CD4-positive, alpha-beta T cell treated with Interleukin-4 for 4 hours (primary cell): ENCODE results near the gene TOM1.

Experiments used
- DNase-seq: peaks from one replicate; pipeline ENCODE4 v3.0.0-alpha.2; 2020

TOM1 gene

GRCh38 chr22:35299673-35300499 lies at the start of gene TOM1:
TSS of gene TOM1 (plus strand) at chr22:35299894. CDS start at chr22:35299929, 35 bp downstream.
- peak; percentile 98 for DNase-seq

GRCh38 chr22:35250156-35250555 lies 49.5 kb upstream of the TOM1 start:
- no peak for DNase-seq

- DNase-seq, result no peak
Measured at GRCh38 chr22:35253946-35254345, 45.7 kb upstream of the TOM1 start.

GRCh38 chr22:35257002-35257320 lies 42.7 kb upstream of the TOM1 start:
- no peak for DNase-seq

DNA sequence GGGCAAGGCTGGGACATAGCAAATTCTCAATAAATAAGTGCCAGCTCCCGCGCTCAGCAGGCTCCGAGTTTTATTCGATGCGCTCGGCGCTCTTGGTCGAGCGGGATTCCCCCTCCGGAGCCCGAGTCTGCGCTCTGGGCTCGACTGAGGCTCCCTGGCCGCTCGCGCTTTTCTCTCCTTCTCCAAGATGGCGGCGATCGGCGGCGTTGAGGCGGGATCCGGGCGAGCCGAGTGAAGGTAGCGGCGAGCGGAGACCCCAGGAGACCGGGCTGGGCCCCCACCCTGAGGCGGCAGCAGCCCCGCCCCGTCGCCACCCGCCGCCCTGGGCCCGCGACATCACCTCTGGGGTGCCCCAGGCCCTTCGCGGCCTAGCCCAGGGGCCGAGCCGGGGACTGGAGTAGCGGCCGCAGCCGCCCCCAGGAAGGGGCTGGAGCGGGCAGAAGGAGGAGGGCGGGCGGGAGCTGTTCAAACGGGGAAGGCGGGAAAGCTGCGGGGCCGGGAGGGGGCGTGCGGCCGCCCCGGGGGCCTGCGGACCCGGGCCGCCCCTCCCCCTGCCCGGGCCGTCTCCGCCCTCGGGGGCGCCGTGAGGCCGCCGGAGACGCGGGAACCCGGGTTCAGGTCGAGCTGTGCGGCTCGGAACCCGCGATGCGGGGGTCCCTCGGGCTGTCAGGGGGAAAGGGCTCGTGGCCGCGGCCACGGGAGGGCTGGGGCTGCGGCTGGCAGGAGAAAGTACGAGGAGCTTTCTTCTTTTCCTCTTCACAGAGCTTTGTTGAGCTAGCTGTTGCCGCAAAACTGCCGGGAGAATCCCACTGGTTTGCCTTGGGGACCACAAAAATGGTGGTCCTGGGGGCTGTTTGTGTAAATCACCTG lies 42.1 kb upstream of the TOM1 start, which contains the start of gene HMGXB4:
Gene HMGXB4, plus strand, starts transcription at position 173 of the 870 bp plus-strand sequence. CDS start 4,898 bp downstream, outside the sequence.
- peak; percentile 89 for DNase-seq

DNA sequence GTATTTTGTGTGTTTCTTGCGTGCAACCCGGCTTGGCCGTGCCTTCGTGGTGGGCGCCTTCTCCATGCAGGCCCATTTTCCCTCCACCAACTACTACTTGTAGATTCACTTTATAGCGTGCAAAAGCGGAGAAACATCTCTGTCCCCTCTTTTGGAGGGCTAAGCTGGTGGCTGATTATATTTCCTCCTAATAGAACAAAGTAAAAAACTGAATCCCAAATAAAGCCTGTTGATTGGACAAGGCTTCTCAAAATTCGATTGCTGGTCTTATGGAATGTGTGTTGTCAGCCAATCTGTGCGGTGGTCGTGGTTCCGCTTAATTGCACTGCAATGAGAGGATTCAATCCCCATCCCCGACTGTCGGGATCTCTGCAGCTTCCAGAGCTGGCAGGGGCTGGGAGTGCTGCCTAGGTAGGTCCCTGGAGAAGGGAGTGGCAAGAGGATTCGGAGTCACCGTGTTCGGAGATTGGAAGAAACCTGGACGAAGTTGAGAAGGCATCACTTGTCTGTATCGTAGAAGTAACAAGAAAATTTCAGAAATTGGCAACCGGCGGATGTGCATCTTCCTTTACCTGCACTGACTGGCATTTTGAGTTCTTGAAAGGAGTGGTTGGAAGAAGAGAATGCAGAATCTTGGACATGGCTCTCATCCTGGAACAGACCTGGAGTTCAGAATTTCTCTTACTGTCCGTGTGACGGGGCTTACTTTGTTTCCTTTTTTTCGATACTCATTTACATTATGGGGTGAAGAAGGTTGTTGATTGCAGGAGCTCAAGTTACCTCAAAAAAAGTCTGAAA lies 41.3 kb upstream of the TOM1 start:
- no peak for DNase-seq

DNA sequence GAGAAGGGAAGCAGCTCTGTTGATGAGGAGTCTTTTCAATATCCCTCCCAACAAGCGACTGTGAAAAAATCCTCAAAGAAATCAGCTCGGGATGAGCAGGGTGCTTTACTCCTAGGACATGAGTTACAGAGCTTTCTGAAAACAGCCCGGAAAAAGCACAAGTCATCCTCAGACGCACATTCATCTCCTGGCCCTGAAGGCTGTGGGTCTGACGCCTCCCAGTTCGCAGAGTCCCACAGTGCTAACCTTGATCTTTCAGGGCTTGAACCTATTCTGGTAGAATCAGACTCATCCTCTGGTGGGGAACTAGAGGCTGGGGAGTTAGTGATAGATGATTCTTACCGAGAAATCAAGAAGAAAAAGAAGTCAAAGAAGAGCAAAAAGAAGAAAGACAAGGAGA lies 34.7 kb upstream of the TOM1 start:
- DNase-seq, result no peak

DNA sequence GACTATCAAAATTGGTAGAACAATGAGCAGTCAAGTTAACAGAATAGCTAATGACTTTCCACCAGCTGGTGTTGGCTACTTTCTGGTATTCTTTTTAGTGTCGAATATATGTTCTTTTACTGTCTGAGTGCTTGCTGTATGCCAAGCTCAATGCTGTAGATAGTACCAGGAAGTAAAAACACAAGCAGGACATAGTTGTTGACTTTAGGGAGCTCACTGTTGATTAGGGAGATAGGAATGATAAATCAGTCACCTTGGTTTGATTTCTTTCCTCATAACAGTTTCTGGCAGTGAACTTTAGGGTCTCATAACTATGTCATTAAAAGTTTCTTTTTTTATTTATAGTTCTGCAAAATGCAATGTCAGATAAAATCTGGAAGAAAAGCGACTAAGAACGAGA lies 33.4 kb upstream of the TOM1 start:
- no peak for DNase-seq

DNA sequence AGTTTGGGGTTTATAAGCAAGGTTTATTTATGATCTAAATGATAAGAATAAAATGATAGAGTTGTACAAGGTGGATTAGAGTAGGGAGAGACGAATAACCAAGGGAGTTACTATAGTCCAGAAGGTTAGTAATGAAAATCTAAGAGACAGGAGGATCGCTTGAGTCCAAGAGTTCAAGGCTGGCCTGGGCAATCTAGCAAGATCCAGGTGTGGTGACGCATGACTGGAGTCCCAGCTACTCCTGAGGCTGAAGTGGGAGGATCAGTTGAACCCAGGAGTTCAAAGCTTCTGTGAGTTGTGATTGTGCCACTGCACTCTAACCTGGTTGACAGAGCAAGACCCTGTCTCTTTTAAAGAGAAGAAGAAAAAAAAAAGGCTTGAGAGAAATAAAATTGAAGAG lies 30.1 kb upstream of the TOM1 start:
- DNase-seq, result no peak

GRCh38 chr22:35274154-35274871 lies 25.4 kb upstream of the TOM1 start:
- no peak for DNase-seq

GRCh38 chr22:35275580-35275979 lies 24.1 kb upstream of the TOM1 start:
- DNase-seq, result no peak

DNA sequence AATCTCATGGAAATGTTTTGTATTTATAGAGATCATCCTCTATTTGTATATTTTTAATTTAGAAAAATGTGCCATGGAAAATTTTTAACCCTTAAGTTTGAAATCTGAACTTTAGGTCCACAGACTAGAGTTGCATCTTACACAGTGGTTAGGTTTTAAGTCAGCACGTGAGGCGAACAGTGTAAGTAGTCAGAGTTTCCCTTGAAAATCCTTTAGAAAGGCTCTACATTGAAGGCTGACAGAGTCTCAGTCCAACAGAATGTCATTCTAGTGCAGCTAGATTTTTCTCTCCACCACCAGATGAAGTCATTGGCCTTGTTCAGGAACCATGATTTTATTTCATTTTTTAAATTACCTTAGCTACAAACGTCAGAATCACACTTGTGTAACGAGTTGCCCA lies 23.7 kb upstream of the TOM1 start:
- no peak for DNase-seq

DNA sequence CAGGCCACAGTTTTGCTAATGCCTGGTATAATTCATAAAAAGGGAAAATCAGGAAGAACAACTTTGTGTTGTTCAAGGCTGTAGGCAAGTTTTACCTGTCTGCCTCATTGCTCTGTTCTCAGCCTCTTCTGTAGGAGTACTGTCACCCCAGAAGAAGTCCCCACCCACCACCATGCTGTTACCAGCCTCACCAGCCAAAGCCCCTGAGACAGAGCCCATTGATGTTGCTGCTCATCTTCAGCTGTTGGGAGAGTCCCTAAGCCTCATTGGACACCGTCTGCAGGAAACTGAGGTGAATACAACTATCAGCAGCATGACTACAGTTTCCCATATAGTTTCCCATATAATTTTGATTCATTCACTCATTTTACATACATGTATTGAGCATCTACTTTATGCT lies 11.6 kb upstream of the TOM1 start:
- no peak for DNase-seq

DNA sequence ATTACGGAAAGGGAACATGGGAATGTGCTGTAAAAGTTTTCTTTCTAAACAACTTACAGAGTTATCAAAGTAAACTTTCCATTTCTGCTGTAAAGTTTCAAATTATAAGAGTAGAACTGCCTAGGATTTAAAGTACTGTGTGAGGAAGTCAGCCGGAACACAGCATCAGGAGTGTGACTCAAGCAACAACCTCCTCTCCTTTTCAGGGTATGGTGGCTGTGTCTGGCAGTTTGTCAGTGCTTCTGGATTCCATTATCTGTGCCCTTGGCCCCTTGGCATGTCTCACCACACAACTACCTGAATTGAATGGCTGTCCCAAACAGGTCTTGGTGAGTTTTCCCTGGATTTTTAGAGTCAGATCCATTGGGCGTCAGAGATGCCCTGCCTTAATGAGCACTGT lies 6.9 kb upstream of the TOM1 start:
- no peak for DNase-seq

- no peak for DNase-seq
Measured at GRCh38 chr22:35296051-35296450, 3.6 kb upstream of the TOM1 start.

GRCh38 chr22:35299217-35299672 lies 449 bp upstream of the TOM1 start:
- DNase-seq, result peak; percentile 47

- no peak for DNase-seq
Measured at GRCh38 chr22:35301372-35301874, 1.7 kb downstream of the TOM1 start.

- DNase-seq, result no peak
Measured at GRCh38 chr22:35303029-35303624, 3.4 kb downstream of the TOM1 start.

DNA sequence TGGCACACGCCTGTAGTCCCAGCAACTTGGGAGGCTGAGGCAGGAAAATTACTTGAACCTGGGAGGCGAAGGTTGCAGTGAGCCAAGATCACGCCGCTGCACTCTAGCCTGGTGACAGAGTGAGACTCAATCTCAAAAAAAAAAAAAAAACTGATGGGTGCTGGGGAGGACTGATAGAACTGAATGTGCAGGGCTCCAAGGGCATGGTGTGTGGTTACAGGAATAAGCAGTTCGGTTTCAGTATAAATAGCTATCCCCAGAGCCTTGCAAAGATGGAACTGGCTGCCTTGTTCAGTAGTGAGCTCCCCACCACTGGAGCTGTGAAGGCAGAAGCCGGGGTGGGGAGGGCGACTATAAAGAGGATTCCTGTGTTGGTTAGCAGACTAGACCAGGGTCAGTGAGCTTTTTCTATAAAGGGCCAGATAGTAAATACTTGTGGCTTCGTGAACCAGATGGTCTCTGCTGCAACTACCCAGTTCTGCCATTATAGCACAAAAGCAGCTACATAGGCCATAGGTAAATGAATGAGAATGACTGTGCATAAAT lies 5.9 kb downstream of the TOM1 start:
- DNase-seq, result no peak

GRCh38 chr22:35306350-35306967 lies 6.8 kb downstream of the TOM1 start:
- peak; percentile 56 for DNase-seq

- no peak for DNase-seq
Measured at GRCh38 chr22:35307372-35307771, 7.7 kb downstream of the TOM1 start.
